Transverse colon (tissue), 4 donors: ENCODE results near the gene FANCE. TPM values are rescaled to one million over a fixed set of nuclear protein-coding genes. Genes with fewer than 3 reads are reported as not detected.

Experiments used
- DNase-seq: peaks from one replicate; pipeline ENCODE4 v3.0.0-alpha.2; 2019
- H3K27ac ChIP-seq, 4 donors: fragments of 200-600 bp; sonication (generic); 2 replicates each; pipeline ENCODE4 v1.5.1; 2016 to 2018; ENCODE audit warnings: inconsistent platforms in 4 of 4
- H3K27me3 ChIP-seq: fragments of 200-600 bp; sonication (generic); 2 replicates; pipeline ENCODE4 v1.5.1; 2017; ENCODE audit warnings: inconsistent platforms
- H3K36me3 ChIP-seq, 4 donors: fragments of 200-600 bp; sonication (generic); 2 replicates each; pipeline ENCODE4 v1.5.1; 2017 to 2019; ENCODE audit warnings: inconsistent platforms in 4 of 4
- H3K4me1 ChIP-seq, 4 donors: fragments of 200-600 bp; sonication (generic); 2 replicates each; pipeline ENCODE4 v1.5.1; 2017 to 2020; ENCODE audit warnings: inconsistent platforms in 4 of 4
- H3K4me3 ChIP-seq, 4 donors: fragments of 200-600 bp; sonication (generic); 1 replicate in 1 of 4; 2 replicates in 3 of 4; pipeline versions ENCODE4 v1.5.1 to v1.6.1; 2017 to 2019; ENCODE audit warnings: inconsistent platforms in 4 of 4
- H3K9me3 ChIP-seq, 2 donors: fragments of 200-600 bp; sonication (generic); 2 replicates each; pipeline ENCODE4 v1.5.1; 2017 to 2019; ENCODE audit warnings: inconsistent platforms in 2 of 2
- EP300 ChIP-seq: sonication (generic); formaldehyde crosslinking; IDR thresholded peaks from one replicate; pipeline ENCODE4 v1.6.1; 2017; ENCODE audit warnings: antibody characterized with exemption, low read depth
- POLR2A ChIP-seq: fragments of 450-650 bp; IDR thresholded peaks from one replicate; pipeline ENCODE4 v1.6.1; 2016; ENCODE audit warnings: antibody characterized with exemption, mild to moderate bottlenecking, moderate library complexity
- POLR2AphosphoS5 ChIP-seq, 3 donors: sonication (generic); formaldehyde crosslinking; IDR thresholded peaks; one replicate each; pipeline ENCODE4 v1.6.1; 2016; ENCODE audit warnings: antibody characterized with exemption in 3 of 3
- WGBS, 2 donors: methylation state at CpG; one replicate each; pipeline ENCODE4 v1.1.5; 2018; ENCODE audit warnings: low coverage in 1 of 2; 5-methylcytosine and 5-hydroxymethylcytosine counted together
- in situ Hi-C, 4 donors: fragments of 200-750 bp; cut with MboI; loops; one replicate each; pipeline versions ENCODE4 v1.15.0 to v1.15.1; 2017; ENCODE audit warnings: low sequenced_read_pairs in 3 of 4, low pct_ligation_motif_present in 1 of 4, low pct_unique_long_range_greater_than_20kb in 1 of 4
- intact Hi-C: fragments of 100-400 bp; cut with DNase I; formaldehyde crosslinking; loops from one replicate; pipeline ENCODE4 v1.15.1; 2023; ENCODE audit warnings: low total_unique reads
- total RNA-seq, 4 donors: library from RNA; depleted of rRNA; stranded (reverse); fragments of >200 nt; gene quantifications; one replicate each; pipeline ENCODE4 v1.1.0, GENCODE V29; 2016
- TF ChIP-seq, protein P1 (sequence below), 5 experiments: fragments of 200-600 bp in 3 of 5; fragments of 450-650 bp in 2 of 5; sonication (generic) in 3 of 5; IDR thresholded peaks; 1 replicate in 2 of 5; 2 replicates in 3 of 5; pipeline ENCODE4 v1.5.1; 2016 to 2017; ENCODE audit warnings: antibody characterized with exemption in 5 of 5, inconsistent platforms in 3 of 5, mild to moderate bottlenecking in 2 of 5, moderate library complexity in 1 of 5

The FANCE gene
- total RNA-seq, 4 donors from 2014 or later: 0.75 to 30.8 (median 3.8) TPM

- DNase-seq: no peak
- TF ChIP-seq POLR2A (no peak), POLR2AphosphoS5 (IDR thresholded peaks at IDR 0.05) (no peak), EP300 (no peak)
- TF ChIP-seq, protein P1, sequence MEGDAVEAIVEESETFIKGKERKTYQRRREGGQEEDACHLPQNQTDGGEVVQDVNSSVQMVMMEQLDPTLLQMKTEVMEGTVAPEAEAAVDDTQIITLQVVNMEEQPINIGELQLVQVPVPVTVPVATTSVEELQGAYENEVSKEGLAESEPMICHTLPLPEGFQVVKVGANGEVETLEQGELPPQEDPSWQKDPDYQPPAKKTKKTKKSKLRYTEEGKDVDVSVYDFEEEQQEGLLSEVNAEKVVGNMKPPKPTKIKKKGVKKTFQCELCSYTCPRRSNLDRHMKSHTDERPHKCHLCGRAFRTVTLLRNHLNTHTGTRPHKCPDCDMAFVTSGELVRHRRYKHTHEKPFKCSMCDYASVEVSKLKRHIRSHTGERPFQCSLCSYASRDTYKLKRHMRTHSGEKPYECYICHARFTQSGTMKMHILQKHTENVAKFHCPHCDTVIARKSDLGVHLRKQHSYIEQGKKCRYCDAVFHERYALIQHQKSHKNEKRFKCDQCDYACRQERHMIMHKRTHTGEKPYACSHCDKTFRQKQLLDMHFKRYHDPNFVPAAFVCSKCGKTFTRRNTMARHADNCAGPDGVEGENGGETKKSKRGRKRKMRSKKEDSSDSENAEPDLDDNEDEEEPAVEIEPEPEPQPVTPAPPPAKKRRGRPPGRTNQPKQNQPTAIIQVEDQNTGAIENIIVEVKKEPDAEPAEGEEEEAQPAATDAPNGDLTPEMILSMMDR (IDR thresholded peaks at IDR 0.05): no peak
- H3K27ac ChIP-seq: peak overlapping the region in 2 of 4 donors; percentile 90 to 93
- H3K27me3 ChIP-seq: no peaks in the 10 kb centered on the region
- intact Hi-C loops: no loop called here
- WGBS, 2 donors: 62 to 82% methylated on average over 3 to 9 of the region's 9 CpGs
- H3K9me3 ChIP-seq: no peaks in the 10 kb centered on the region
- peaks cover 0 to 10% (median 0%) of the 10 kb centered on the region in 4 donors for H3K36me3 ChIP-seq
- in situ Hi-C loops: no loop called here
- H3K4me1 ChIP-seq: peaks cover 11 to 33% (median 25%) of the 10 kb centered on the region in 4 donors
- H3K4me3 ChIP-seq: no peak overlapping the region
Measured at GRCh38 chr6:35473075-35473849, 21.1 kb downstream of the FANCE start.

- Histone ChIP-seq H3K4me1 (peaks cover 11 to 33% (median 25%) of the 10 kb centered on the region in 4 donors), H3K36me3 (peaks cover 0 to 10% (median 0%) of the 10 kb centered on the region in 4 donors), H3K27ac (peak overlapping the region in 1 of 4 donors; percentile 41), H3K9me3 (no peaks in the 10 kb centered on the region), H3K27me3 (no peaks in the 10 kb centered on the region), H3K4me3 (no peak overlapping the region)
- in situ Hi-C loops (no loop called here), intact Hi-C loops (no loop called here)
- TF ChIP-seq POLR2AphosphoS5 (IDR thresholded peaks at IDR 0.05) (no peak), POLR2A (no peak), EP300 (no peak)
- TF ChIP-seq, protein P1 (IDR thresholded peaks at IDR 0.05): no peak
- no peak for DNase-seq
Measured at GRCh38 chr6:35473850-35474130, 21.7 kb downstream of the FANCE start.

- TF ChIP-seq, protein P1 (IDR thresholded peaks at IDR 0.05): no peak
- TF ChIP-seq EP300 (no peak), POLR2AphosphoS5 (IDR thresholded peaks at IDR 0.05) (no peak), POLR2A (no peak)
- H3K27me3 ChIP-seq: no peaks in the 10 kb centered on the region
- intact Hi-C loops: no loop called here
- peaks cover 11 to 30% (median 25%) of the 10 kb centered on the region in 4 donors for H3K4me1 ChIP-seq
- H3K9me3 ChIP-seq: no peaks in the 10 kb centered on the region
- in situ Hi-C loops: no loop called here
- no peak for DNase-seq
- no peak overlapping the region for H3K4me3 ChIP-seq
- peak overlapping the region in 1 of 4 donors; percentile 41 for H3K27ac ChIP-seq
- WGBS, 2 donors: 40 to 89% methylated on average over 1 to 14 of the region's 14 CpGs
- peaks cover 0 to 10% (median 0%) of the 10 kb centered on the region in 4 donors for H3K36me3 ChIP-seq
Measured at GRCh38 chr6:35474131-35474941, 22.2 kb downstream of the FANCE start.

DNA sequence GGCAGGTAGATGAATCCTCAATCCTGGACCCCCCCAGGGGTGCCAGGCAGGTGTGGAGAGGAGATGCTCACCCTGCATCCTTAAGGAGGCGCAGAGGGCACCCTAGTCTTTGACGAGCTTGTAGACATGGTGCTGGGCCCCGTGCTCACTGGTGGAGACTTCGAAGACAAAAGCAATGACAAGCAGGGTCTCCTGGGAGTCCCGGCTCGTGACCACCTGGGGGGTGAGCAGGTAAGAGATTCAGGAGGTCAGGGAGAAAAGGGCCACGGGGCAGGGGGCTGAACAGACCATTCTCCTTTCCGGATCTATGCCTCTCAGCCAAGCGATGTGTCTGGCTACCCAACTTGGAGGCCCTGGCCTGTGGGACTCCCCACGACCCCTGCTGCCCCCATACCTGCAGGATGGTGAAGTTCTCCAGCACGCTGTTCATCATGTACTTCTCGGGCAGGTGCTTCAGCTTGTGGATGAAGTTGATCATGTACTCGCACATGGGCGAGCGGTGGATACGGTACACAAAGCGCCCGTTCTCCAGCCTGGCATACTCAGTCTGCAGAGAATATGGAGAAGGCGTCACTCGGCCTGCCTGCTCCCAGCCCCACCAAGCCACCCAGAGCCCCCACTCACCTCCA, 22.9 kb downstream of the FANCE start:
- Histone ChIP-seq H3K36me3 (peaks cover 0 to 10% (median 0%) of the 10 kb centered on the region in 4 donors), H3K4me1 (peaks cover 8 to 23% (median 19%) of the 10 kb centered on the region in 4 donors), H3K9me3 (no peaks in the 10 kb centered on the region), H3K27me3 (no peaks in the 10 kb centered on the region), H3K4me3 (no peak overlapping the region), H3K27ac (no peak overlapping the region)
- no peak for TF ChIP-seq POLR2AphosphoS5 (IDR thresholded peaks at IDR 0.05)
- TF ChIP-seq, protein P1 (IDR thresholded peaks at IDR 0.05): no peak
- no peak for TF ChIP-seq POLR2A
- no peak for TF ChIP-seq EP300
- no peak for DNase-seq
- in situ Hi-C loops (no loop called here), intact Hi-C loops (no loop called here)
- WGBS, 2 donors: 89 to 100% methylated on average over 2 to 20 of the region's 20 CpGs
